Caco-2 (cell line): ENCODE results near the gene DEDD2. TPM values are rescaled to one million over a fixed set of nuclear protein-coding genes. Genes with fewer than 3 reads are reported as not detected.

Experiments used
- BruUV-seq: library from RNA; stranded (reverse); fragments of 400-500 nt; replicated peaks from 2 replicates; lab custom pipeline; 2021; lab: Mats Ljungman, UMichigan
- CTCF ChIA-PET: fragments of 300-600 bp; sonication (Branson Sonifier 250); formaldehyde crosslinking; loops from one replicate; lab custom pipeline; 2022; ENCODE audit warnings: antibody characterized with exemption; lab: Charles Lee
- POLR2A ChIA-PET: fragments of 300-600 bp; sonication (Branson Sonifier 250); formaldehyde crosslinking; loops from one replicate; lab custom pipeline; 2022; ENCODE audit warnings: antibody characterized with exemption; lab: Charles Lee
- DNase-seq, 2 experiments: peaks; one replicate each; pipeline versions ENCODE4 v3.0.0 to v3.0.0-alpha.2; 2020 to 2022
- H3K27me3 ChIP-seq: replicated peaks from 2 replicates; pipeline ENCODE4 v1.6.0; 2011; ENCODE audit warnings: low read length; ENCODE audit not compliant: control insufficient read depth, insufficient read depth
- H3K36me3 ChIP-seq: 2 replicates; pipeline ENCODE4 v1.5.1; 2011; ENCODE audit warnings: low read length; ENCODE audit not compliant: control insufficient read depth, insufficient read depth
- H3K4me1 ChIP-seq: fragments of 250-450 bp; sonication (Bioruptor Pico); 2 replicates; pipeline ENCODE4 v1.5.1; 2020; ENCODE audit warnings: mild to moderate bottlenecking
- H3K4me3 ChIP-seq: 2 replicates; pipeline ENCODE4 v1.5.1; 2011; ENCODE audit warnings: low read depth, mild to moderate bottlenecking, control low read depth, low read length
- H3K9me3 ChIP-seq: fragments of 250-450 bp; sonication (Bioruptor Pico); 2 replicates; pipeline ENCODE4 v1.5.1; 2020; ENCODE audit warnings: mild to moderate bottlenecking, moderate library complexity
- H3K27ac Mint-ChIP-seq: one replicate; pipeline ENCODE4 v1.8.0; 2022; ENCODE audit warnings: mixed read lengths; ENCODE audit not compliant: unreplicated experiment
- H3K27me3 Mint-ChIP-seq: one replicate; pipeline ENCODE4 v1.8.0; 2022; ENCODE audit warnings: mixed read lengths; ENCODE audit not compliant: insufficient read depth, unreplicated experiment
- H3K36me3 Mint-ChIP-seq: one replicate; pipeline ENCODE4 v1.8.0; 2022; ENCODE audit warnings: mild to moderate bottlenecking, mixed read lengths; ENCODE audit not compliant: insufficient read depth, unreplicated experiment
- H3K4me1 Mint-ChIP-seq: one replicate; pipeline ENCODE4 v1.8.0; 2022; ENCODE audit warnings: low read depth, mixed read lengths; ENCODE audit not compliant: unreplicated experiment
- H3K4me3 Mint-ChIP-seq: one replicate; pipeline ENCODE4 v1.8.0; 2022; ENCODE audit warnings: mild to moderate bottlenecking, moderate library complexity, mixed read lengths; ENCODE audit not compliant: unreplicated experiment
- H3K9me3 Mint-ChIP-seq: one replicate; pipeline ENCODE4 v1.8.0; 2022; ENCODE audit warnings: mixed read lengths; ENCODE audit not compliant: unreplicated experiment
- intact Hi-C: fragments of 100-400 bp; cut with micrococcal nuclease; formaldehyde crosslinking; loops from one replicate; pipeline ENCODE4 v1.10.0; 2022; ENCODE audit not compliant: unreplicated experiment
- total RNA-seq: library from RNA; stranded (reverse); gene quantifications from 2 replicates; pipeline ENCODE4 v1.2.3, GENCODE V29; 2022
- TF ChIP-seq, protein P1 (sequence below), 2 experiments: fragments of 200-600 bp in 1 of 2; IDR thresholded peaks; 1 replicate in 1 of 2; 2 replicates in 1 of 2; pipeline versions ENCODE4 v1.5.1 to v1.8.0; 2011 to 2022; ENCODE audit warnings: antibody characterized with exemption in 1 of 2, control low read depth in 1 of 2, inconsistent platforms in 1 of 2, low read depth in 1 of 2, low read length in 1 of 2, mild to moderate bottlenecking in 1 of 2, moderate library complexity in 1 of 2; ENCODE audit not compliant: insufficient read depth in 1 of 2, severe bottlenecking in 1 of 2, unreplicated experiment in 1 of 2

Gene DEDD2
- total RNA-seq, 1 experiment from 2014 or later, result 31.2 TPM

DNA sequence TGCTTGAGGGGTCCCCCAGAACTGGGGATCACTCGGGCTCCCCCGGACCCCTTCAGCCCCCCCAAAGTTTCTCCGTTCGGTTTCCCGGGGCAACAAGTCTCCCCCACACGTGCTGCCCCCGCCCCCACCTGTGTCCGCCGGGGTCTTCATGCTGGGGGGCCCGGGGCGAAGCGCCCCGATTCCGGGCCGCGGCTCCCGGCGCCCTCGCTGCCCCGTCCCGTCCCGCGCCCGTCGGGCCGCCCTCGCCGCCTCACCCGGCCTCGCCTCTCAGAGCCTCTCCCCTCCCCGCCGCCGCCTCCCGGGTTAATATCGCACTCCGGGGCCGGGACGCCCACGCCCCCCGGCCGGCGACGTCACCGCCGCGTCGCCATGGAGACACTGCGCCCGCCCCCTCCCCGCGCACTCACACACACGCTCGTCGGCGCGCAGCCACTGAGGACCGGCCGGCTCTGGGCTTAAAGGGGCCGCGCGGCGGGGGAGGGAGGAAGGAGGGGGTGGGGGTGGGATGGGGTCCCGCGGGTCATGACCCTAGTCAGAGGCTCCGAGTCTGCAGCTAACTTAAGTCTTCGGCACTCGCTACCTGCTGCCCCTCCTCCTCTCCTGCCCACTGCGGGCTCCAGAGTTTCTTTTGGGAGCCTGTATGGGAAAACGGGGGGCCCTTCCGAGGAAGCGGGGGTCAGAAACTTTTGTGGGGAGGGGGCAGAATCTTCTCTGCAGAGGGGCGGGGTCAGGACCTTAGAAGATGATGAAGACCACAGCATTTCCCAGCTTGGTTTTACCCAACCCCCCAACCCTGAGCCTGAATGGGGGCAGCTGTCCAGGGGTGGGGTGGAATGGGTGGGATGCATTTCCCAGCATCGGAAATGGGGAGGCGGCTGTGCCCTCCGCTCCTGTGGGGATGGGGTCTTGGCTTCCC, 37.6 kb upstream of the DEDD2 start, which contains the start of gene ERF:
Gene ERF, minus strand, starts transcription at position 279 of the 916 bp plus-strand sequence. Its CDS starts 129 bp downstream, at position 150.
- POLR2A ChIA-PET, result interaction anchor here (0.7 to 1.8 kb wide), 3 partner anchors 12 to 25 kb away, joined by 4 to 8 read pairs (median 6); no protein-coding TSS in a partner anchor
- H3K4me3 Mint-ChIP-seq, result peak within 1 kb of the TSS; percentile 87
- peaks cover 22% of the 10 kb centered on the region for H3K4me1 ChIP-seq
- TF ChIP-seq, protein P1, sequence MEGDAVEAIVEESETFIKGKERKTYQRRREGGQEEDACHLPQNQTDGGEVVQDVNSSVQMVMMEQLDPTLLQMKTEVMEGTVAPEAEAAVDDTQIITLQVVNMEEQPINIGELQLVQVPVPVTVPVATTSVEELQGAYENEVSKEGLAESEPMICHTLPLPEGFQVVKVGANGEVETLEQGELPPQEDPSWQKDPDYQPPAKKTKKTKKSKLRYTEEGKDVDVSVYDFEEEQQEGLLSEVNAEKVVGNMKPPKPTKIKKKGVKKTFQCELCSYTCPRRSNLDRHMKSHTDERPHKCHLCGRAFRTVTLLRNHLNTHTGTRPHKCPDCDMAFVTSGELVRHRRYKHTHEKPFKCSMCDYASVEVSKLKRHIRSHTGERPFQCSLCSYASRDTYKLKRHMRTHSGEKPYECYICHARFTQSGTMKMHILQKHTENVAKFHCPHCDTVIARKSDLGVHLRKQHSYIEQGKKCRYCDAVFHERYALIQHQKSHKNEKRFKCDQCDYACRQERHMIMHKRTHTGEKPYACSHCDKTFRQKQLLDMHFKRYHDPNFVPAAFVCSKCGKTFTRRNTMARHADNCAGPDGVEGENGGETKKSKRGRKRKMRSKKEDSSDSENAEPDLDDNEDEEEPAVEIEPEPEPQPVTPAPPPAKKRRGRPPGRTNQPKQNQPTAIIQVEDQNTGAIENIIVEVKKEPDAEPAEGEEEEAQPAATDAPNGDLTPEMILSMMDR (IDR thresholded peaks at IDR 0.05; ENCODE audit: insufficient read depth in 1 of 2, low read depth in 1 of 2, low read length in 1 of 2, severe bottlenecking in 1 of 2, unreplicated experiment in 1 of 2), result no peak
- no peaks in the 10 kb centered on the region for H3K9me3 Mint-ChIP-seq
- no peaks in the 10 kb centered on the region for H3K27me3 ChIP-seq
- H3K4me3 ChIP-seq, result peak within 1 kb of the TSS; percentile 74
- no peaks in the 10 kb centered on the region for H3K27me3 Mint-ChIP-seq
- CTCF ChIA-PET, result interaction anchor here (1.3 kb wide), 1 partner anchor 42 kb away, joined by 3 read pairs; no protein-coding TSS in a partner anchor
- H3K36me3 ChIP-seq, result no peaks in the 10 kb centered on the region; the same call in none of the 2 replicates
- H3K36me3 Mint-ChIP-seq, result peaks cover 43% of the 10 kb centered on the region
- no TSS peak for BruUV-seq
- peak within 1 kb of the TSS; percentile 89 for H3K27ac Mint-ChIP-seq
- intact Hi-C loops, result loop anchor here (1.0 kb wide), 1 partner anchor 35 kb away; the partner anchor contains the start of gene ZNF526
- peak; percentile 93 to 97 for DNase-seq
- no peaks in the 10 kb centered on the region for H3K9me3 ChIP-seq
- peaks cover 21% of the 10 kb centered on the region for H3K4me1 Mint-ChIP-seq

DNA sequence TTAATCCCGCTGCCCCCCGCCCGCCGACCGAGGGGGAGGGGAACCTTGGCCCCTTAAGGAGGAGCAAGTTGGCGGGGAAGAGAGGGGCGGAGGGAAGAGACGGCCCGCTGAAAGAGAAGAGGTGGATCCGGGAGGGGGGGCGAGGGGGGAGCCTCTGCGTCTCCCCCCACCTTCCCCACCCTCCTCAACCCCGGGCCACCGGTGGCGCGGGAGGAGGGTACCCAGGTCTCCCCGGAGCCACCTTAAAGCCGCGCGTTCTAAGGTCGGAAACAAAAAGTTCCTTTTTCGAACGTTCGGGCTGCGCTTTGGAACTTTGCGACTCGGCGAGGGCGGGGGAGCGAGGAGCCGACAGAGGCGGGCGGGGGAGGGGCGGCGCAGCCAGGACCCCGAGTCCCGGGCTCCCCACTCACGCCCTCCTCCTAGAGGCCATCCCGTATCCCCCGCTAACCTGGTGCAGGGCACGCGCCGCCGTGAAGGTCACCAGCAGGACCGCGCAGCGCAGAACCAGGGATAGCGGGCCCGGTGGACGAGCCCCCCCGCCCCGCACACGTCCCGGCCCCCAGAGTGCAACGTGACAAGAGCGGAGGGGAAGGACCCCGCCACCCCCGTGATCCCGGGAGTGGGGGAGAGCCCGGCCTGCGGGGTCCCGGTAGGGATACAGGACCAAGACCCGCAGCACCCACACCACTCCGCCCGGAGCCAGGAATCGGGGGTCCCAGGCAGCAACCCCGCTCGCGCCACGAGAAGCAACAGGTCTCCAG, 36.8 kb upstream of the DEDD2 start:
- Histone ChIP-seq H3K27me3 (no peaks in the 10 kb centered on the region), H3K36me3 (peaks cover 5% of the 10 kb centered on the region), H3K9me3 (no peaks in the 10 kb centered on the region), H3K4me3 (peak overlapping the region; percentile 74), H3K4me1 (peaks cover 25% of the 10 kb centered on the region)
- Mint-ChIP-seq H3K27ac (peak overlapping the region; percentile 89), H3K4me3 (peak overlapping the region; percentile 87), H3K36me3 (peaks cover 51% of the 10 kb centered on the region), H3K9me3 (no peaks in the 10 kb centered on the region), H3K4me1 (peaks cover 21% of the 10 kb centered on the region), H3K27me3 (no peaks in the 10 kb centered on the region)
- POLR2A ChIA-PET, result interaction anchor here (1.0 kb wide), 1 partner anchor 11 kb away, joined by 5 read pairs; no protein-coding TSS in a partner anchor
- CTCF ChIA-PET, result no interaction called here
- BruUV-seq, result TSS peak; percentile 48
- DNase-seq, result peak in 1 of 2 experiments; percentile 84
- TF ChIP-seq, protein P1 (IDR thresholded peaks at IDR 0.05; ENCODE audit: insufficient read depth in 1 of 2, low read depth in 1 of 2, low read length in 1 of 2, severe bottlenecking in 1 of 2, unreplicated experiment in 1 of 2), result no peak
- intact Hi-C loops, result no loop called here
